ENCODE measurements around the gene MEF2A.
A peak's percentile ranks its signal among the peaks of the same experiment; 100 is the strongest.

MEF2A gene

DNA sequence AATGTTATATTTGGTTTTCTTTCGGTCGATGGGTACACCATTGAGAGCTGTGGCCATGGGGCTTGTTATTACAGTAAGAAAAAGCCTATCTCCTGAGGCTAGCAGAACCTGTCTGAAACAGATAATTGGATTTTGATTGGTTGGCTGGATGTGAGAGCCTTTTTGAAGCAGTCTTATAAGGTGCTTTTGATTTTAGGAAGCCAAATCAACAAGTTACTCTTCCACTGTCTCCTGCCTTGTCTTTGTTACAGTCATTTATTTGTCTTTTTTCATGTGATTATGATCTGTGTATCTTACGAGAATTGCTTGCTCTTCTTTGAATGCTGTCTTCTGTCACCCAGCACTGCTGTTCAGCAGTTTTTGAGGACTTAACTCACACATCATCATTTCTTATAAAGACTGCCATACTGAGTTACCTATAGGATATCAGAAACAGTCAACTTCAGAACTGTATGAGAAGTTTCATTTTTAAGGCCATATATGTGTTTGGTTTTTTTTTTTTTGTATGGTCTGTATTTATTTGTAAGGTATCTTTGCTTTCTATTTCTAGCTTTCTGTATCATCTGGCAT is 51.1 kb downstream of the MEF2A start:
- CTCF ChIA-PET = interaction anchor here (1.0 kb wide), 1 partner anchor 344 kb away, joined by 4 read pairs; no protein-coding TSS in a partner anchor
- POLR2A ChIA-PET = no interaction called here

DNA sequence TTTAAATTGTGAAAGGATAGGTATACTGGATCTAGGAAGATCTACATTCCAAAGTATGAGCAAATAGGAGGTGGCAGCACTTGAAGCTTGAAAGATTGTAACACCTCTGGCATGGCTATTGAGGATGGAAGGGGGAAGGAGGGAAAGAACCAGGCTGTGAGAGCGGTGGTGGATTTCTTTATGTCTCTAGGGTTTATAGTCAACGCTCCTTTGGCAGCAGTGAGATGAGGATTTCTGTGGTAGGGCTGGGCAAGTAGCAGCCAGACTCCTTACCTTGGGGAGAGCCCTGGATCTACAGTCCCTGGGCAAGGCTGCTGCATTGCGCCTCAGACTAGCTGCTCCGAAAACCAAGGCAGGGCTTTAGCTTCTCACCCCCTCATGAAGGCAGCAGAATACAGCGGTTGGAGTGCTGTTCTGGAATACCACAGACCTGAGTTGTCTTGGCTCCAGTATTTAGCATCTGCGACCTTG is 53.2 kb downstream of the MEF2A start:
- Histone ChIP-seq H3K4me1 (ENCODE audit: control insufficient read depth, insufficient read depth, low read length) (peaks cover 34% of the 10 kb centered on the region), H3K9me3 (ENCODE audit: control insufficient read depth, insufficient read depth, low read depth, low read length) (no peaks in the 10 kb centered on the region), H3K36me3 (ENCODE audit: control insufficient read depth in 2 of 2, insufficient read depth in 1 of 2, low read length in 2 of 2) (no peaks in the 10 kb centered on the region; a peak in 1 of 3 replicates), H3K27ac (ENCODE audit: extremely low read depth, low read depth, low read length) (no peak overlapping the region), H3K4me3 (ENCODE audit: low read depth, low read length) (no peak overlapping the region)
- POLR2A ChIA-PET = interaction anchor here (0.7 kb wide), 1 partner anchor 14 kb away, joined by 3 read pairs; no protein-coding TSS in a partner anchor
- TF ChIP-seq ZNF341 (tag by site-specific recombination; IDR thresholded peaks at IDR 0.05; ENCODE audit: low read depth) (no peak), ZBTB17 (tag by site-specific recombination; IDR thresholded peaks at IDR 0.05) (peak; percentile 73), ZBTB48 (tag by site-specific recombination; IDR thresholded peaks at IDR 0.05) (peak; percentile 70; the same call in 1 of the 2 replicates), ZBTB1 (tag by site-specific recombination; IDR thresholded peaks at IDR 0.05) (no peak), ZNF449 (tag by site-specific recombination; IDR thresholded peaks at IDR 0.05) (peak; percentile 73), ZNF600 (tag by site-specific recombination; IDR thresholded peaks at IDR 0.05) (peak; percentile 52), PRDM10 (tag by site-specific recombination; IDR thresholded peaks at IDR 0.05) (peak; percentile 44), MZF1 (tag by site-specific recombination; IDR thresholded peaks at IDR 0.05; ENCODE audit: borderline replicate concordance) (no peak)
- CTCF ChIA-PET = interaction anchor here (0.7 kb wide), 1 partner anchor 109 kb away, joined by 4 read pairs; no protein-coding TSS in a partner anchor

More for the DNA sequence above, 51.1 kb downstream of the MEF2A start:
- H3K27ac ChIP-seq (ENCODE audit: extremely low read depth, low read depth, low read length) = no peak overlapping the region
- H3K4me1 ChIP-seq (ENCODE audit: control insufficient read depth, insufficient read depth, low read length) = peaks cover 46% of the 10 kb centered on the region
- no peak for TF ChIP-seq ZNF555 (tag by site-specific recombination; conservative IDR thresholded peaks at IDR 0.05)
- peak; percentile 62 for TF ChIP-seq SCRT2 (tag by site-specific recombination; IDR thresholded peaks at IDR 0.05)
- TF ChIP-seq SCRT1 (tag by site-specific recombination; IDR thresholded peaks at IDR 0.05; ENCODE audit: borderline replicate concordance) = peak; percentile 20; the same call in 1 of the 2 replicates
- no peak for TF ChIP-seq ZNF544 (tag by site-specific recombination; IDR thresholded peaks at IDR 0.05)
- no peak for TF ChIP-seq ZFP37 (tag by site-specific recombination; IDR thresholded peaks at IDR 0.05)
- TF ChIP-seq ZNF24 (tag by site-specific recombination; IDR thresholded peaks at IDR 0.05) = no peak
- no peaks in the 10 kb centered on the region for H3K9me3 ChIP-seq (ENCODE audit: control insufficient read depth, insufficient read depth, low read depth, low read length)
- no peak overlapping the region for H3K4me3 ChIP-seq (ENCODE audit: low read depth, low read length)
- no peaks in the 10 kb centered on the region for H3K36me3 ChIP-seq (ENCODE audit: control insufficient read depth in 2 of 2, insufficient read depth in 1 of 2, low read length in 2 of 2)

DNA sequence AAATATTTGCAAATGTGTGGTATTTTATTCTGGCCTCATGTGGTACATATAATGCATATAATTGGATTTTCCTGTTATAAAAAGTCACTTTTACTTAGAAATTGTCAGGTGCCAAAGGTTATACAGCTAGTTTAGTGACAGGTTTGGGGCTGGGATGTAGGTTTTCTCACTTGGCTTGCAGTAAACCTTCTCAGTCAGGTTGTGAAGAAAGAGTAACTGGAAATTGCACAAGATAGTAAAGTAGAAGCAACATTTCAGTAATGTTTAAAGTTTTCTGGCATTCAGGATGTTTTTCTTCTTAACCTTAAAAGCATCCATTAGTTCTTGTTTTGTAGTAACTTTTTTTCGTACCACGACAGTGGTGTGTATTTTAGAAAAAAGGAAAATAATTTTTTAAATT is 53.9 kb downstream of the MEF2A start:
- H3K9me3 ChIP-seq (ENCODE audit: control insufficient read depth, insufficient read depth, low read depth, low read length) = no peaks in the 10 kb centered on the region
- TF ChIP-seq PRDM6 (tag by site-specific recombination; IDR thresholded peaks at IDR 0.05) (peak; percentile 61; the same call in 1 of the 2 replicates), SCRT1 (tag by site-specific recombination; IDR thresholded peaks at IDR 0.05; ENCODE audit: borderline replicate concordance) (no peak)
- POLR2A ChIA-PET = no interaction called here
- no peak overlapping the region for H3K27ac ChIP-seq (ENCODE audit: extremely low read depth, low read depth, low read length)
- H3K4me3 ChIP-seq (ENCODE audit: low read depth, low read length) = no peak overlapping the region
- H3K36me3 ChIP-seq (ENCODE audit: control insufficient read depth in 2 of 2, insufficient read depth in 1 of 2, low read length in 2 of 2) = no peaks in the 10 kb centered on the region; a peak in 1 of 3 replicates
- peaks cover 34% of the 10 kb centered on the region for H3K4me1 ChIP-seq (ENCODE audit: control insufficient read depth, insufficient read depth, low read length)
- CTCF ChIA-PET = interaction anchor here (0.6 kb wide), 1 partner anchor 535 kb away, joined by 4 read pairs; no protein-coding TSS in a partner anchor

Measured in HEK293 (cell line).